ENCODE measurements around the gene ETV6.
"Not testable (repeated sequence)": the region's sequence is repeated elsewhere in the genome, so short reads cannot be mapped to it uniquely, and the experiment has no call there.

Gene ETV6

DNA sequence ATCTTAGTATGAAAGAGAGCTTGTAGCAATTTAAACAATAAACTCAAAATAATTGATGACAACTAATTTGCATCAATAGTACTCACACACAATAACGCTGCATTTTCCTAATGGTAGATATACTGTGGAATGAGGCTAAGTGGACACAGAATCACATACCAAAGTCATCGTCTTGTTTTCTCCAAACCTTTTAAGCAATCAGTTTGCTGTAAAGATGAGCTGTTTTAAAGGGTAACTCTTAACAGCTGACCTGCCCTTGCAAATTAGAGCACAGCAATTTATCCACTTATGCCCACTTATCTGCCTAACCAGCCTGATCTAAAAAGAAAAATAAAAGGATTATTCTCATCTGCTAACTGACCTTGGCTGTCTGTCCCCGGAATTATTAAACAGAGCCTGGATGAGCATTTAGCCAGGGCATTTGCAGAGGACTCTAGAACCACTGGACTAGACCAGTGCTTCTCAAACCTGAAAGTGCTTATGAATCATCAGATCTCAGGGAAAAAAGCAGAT is 247.0 kb downstream of the ETV6 start:
- no peak for DNase-seq

DNA sequence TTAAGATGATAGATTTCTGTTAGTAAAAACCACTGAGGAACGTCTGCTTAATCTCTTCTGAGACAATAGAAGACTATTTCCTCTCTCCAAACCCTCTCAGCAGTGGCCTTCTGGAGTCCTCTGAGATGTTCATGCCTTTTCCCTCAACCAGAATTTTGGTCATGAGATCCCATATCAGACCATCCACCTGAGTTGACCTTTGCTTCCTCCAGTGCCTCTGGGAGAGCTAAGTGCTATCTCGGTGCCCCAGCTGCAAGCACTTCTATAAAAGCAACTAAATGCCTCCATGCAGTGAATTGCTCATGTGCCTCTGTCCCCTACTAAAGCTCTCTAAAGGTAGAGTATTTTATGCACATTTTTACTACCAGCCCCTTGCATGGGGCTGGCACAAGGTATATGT is 248.4 kb downstream of the ETV6 start:
- no peak for DNase-seq

DNA sequence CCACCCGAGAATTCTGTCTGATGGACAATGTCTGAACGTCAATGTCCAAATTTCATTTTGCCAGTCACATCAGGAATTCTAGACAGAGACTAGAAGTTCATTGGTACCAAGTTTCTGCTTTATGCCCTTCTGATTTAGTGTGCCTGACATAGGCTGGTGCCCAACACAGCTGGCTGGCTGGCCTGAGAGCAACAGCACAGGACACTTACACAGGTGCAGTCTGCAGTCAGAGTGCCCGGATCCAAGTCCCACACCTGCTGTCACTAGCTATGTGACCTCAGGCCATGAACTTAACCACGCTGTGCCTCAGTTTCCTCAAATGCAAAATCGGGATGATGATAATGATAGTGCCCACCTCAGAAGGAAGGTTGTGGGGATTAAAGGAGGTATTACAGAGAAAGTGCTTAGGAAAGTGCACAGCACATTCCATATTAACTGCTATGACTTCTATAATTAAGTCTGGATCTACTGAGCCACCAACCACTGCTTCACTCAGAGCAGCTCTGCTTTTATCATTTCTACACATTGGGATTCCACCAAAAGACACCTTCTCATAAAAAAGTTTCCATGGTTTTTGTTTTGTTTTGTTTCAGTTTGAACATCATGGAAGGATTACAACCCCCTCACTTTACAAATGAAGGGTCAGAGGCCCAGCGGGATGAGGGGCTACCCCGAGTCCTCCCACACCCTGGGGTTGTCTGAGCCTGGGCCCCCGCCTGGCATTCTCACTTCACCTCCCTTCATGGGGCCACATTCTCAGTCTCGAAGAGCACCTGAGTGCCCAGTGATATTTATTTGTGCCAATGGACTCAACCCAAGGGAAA is 252.4 kb downstream of the ETV6 start:
- no peak for DNase-seq

DNA sequence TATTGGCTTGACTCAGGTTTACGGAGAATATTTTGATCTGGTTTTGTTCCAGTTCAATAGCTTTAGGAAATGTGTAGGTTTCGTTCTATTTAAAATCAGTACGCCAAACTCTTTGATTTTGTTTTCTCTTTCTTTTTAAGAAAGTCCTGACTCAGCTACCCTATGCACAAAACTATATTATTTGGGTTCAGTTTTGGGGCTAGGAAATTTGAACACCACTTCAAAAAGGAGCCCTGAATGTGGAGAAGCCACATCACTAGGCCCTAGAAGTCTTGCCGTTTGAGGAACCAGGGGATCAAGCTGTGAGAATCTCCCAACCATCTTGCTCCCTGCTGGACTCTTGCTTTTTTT is 253.0 kb downstream of the ETV6 start:
- no peak for DNase-seq

DNA sequence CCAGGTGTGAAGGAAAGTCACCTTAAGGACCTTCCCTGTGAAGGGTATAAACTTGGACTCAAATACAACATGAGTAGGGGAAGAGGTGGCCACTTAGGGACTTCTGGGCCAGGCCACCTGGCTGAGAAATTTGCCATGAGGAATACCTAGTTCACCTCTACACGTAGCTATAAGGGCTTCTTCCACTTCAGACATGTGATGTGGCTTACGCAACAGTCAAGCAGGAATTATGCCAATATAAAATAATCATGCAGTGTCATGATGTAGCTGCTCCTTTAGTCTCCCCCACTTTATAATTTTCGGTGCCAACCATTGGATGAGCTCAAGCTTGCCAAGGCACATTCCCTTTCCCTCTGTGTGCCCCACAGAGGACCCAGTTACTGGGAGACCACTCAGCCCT is 254.7 kb downstream of the ETV6 start:
- DNase-seq, result no peak

DNA sequence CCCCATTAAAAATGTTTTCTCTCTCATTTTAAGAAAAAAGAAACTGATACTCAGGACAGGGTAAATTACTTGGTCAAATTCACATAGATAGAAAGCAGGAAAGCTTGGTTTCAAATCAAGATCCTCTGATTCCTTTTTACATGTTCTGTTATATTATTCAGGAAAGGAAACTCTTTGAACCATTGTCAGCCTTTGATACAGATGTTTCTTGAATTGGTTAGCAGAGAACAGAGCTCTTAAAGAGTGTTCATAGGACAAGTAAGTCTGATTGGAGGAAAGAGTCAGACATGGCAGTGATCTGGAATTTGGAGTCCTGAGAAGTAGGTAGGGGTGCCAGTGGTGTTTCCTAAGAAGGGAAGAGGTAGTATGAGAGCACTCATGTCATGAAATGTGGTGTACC is 256.1 kb downstream of the ETV6 start:
- DNase-seq, result no peak

DNA sequence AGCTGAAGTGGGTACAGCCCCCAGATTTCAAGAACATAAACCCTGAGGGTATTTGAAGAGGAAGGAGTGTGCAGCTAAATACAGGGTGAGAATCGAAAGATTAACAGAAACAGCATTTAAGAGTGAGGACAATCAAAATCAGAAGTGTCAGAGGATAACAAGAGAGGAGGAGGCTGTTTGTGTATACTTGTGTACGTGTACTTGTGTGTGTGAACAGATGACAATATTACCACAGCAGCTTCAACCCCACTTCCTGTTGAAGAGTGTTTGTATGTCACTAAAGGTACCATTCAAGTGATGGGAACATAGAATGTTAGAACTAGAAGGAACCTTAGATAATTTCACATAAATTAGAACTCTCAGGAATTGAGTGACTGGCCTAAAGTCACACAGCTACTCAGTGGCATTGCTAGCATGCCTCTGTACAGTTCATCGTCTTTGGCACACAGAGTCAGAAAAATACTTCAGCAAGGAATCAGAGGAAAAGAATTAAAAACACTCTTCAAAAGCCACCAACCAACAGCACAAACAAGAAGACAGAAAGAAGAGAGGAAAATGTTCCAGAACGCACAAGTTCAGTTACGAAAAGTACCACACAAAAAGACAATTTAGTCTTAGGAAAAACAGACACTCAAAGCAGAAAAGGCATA is 256.9 kb downstream of the ETV6 start:
- DNase-seq, result no peak

DNA sequence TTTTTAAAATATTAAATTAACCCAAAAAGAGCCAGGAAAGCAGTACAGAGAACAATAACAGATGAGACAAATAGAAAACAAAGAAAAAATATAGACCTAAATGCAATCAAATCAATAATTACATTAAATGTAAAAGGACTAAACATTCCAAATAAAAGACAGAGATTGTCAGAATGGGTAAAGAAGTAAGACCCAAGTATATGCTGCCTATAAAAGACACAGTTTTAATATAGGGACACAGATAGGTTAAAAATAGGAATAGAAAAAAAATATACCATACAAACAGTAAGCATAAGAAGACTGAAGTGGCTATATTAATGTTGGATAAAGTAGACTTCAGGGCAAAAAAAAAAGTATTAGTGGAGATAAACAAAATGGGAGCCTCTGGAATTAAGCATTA is 258.2 kb downstream of the ETV6 start:
- no peak for DNase-seq

DNA sequence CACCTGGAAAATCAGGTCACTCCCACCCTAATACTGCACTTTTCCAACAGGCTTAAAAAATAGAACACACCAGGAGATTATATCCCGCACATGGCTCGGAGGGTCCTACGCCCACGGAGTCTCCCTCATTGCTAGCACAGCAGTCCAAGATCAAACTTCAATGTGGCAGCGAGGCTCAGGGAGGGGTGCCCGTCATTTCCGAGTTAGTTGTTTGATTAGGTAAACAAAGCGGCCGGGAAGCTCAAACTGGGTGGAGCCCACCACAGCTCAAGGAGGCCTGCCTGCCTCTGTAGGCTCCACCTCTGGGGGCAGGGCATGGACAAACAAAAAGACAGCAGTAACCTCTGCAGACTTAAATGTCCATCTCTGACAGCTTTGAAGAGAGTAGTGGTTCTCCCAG is 259.9 kb downstream of the ETV6 start:
- DNase-seq, result not testable (repeated sequence)

DNA sequence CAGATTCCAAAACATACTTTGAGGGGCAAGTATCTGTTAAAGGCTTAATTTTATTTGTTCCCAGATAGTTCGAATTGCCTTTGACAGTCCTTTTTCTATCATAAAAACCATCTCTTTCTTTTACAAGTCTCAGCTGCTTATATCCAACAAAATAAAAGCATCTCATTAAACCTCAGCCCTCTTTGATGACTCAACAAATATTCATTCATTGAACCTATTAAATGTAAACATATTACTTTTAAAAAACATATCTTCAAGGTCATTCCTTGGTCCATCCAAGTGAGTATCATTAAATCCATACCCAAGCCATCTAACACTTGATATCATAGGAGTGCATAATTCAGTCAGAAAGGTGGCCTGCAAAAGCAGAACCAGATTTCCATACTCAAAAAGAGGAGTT is 266.6 kb downstream of the ETV6 start:
- DNase-seq, result no peak

DNA sequence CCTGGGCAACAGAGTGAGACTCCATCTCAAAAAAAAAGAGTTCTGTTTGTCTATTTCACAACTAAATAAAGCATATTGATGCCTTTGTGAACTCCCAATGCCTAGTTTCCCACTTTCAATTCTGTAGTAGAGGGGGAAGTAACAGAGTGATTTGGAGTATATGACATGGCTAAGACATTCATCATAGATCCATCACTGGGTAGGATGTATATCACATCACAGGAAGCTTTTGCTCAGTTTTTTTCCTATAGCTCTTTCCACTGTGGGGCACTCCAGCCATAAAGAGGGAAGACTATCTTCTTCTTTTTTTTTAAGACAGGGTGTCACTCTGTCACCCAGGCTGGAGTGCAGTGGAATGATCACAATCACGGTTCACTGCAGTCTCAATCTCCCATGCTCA is 267.3 kb downstream of the ETV6 start:
- no peak for DNase-seq

DNA sequence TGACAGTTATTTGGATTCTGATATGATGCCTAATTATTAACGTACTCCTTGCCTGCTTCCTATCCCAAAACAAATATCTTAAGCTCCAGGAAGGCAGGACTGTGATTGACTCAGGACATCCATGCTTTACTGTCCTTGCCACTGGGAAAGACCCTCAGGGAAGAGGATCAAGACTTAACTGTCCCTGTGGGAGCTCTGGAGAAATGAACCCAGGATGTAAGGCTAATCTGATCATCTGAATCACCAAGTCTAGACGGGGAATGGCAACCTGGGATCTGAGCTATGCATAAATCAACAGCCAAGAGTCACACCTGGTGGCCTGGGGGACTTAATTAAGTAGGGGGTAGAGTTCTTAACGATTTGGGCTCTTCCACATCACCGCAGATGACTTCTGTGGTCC is 268.0 kb downstream of the ETV6 start:
- no peak for DNase-seq

DNA sequence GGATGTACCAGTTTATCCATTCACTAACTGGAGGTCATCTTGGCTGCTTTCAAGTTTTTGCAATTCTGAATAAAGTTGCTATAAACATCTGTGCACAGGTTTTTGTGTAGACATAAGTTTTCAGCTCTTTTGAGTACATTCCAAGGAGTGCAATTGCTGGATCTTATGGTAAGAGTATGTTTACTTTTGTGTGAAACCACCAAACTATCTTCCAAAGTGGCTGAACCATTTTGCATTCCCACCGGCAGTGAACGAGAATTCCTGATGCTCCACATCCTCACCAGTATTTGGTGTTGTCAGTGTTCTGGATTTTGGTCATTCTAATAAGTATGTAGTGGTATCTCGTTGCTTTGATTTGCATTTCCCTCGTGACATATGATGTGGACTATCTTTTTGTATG is 270.8 kb downstream of the ETV6 start:
- DNase-seq, result no peak

DNA sequence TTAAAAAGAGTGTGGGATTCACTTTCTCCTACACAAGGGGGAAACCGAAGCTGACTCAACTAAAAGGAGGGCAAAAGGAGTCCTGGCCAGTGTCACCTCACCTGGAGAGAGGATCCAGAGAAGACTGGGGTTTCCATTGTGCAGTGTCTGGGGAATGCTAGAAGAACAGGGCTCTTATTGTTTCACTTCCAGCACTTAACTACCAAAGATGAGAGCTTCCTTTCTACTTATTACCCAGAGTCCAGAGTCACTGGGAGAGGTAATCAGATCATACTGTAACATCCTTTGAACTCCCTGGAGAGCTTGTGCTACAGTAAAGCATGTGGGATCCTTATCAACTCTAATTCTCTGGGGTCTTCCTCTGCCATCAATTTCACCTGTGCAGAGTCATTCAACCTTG is 272.9 kb downstream of the ETV6 start:
- no peak for DNase-seq

DNA sequence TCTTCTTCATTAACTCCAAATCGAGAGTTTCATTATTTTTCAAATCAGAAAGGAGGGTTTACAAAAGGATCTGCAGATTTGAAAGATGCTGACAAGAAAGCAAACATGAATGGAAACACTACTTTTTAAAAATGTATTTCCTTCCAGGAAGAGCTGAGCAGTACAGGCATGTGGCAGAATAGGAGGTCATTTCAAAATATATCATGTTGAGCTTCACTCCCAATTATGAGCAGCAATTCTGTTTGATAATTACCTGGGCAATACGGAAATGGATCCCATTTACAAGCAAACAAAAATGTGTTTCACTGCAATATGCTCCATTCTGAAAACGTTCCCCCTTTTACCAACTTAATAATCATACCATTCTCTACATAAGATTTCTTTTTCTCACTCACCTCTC is 273.6 kb downstream of the ETV6 start:
- no peak for DNase-seq

DNA sequence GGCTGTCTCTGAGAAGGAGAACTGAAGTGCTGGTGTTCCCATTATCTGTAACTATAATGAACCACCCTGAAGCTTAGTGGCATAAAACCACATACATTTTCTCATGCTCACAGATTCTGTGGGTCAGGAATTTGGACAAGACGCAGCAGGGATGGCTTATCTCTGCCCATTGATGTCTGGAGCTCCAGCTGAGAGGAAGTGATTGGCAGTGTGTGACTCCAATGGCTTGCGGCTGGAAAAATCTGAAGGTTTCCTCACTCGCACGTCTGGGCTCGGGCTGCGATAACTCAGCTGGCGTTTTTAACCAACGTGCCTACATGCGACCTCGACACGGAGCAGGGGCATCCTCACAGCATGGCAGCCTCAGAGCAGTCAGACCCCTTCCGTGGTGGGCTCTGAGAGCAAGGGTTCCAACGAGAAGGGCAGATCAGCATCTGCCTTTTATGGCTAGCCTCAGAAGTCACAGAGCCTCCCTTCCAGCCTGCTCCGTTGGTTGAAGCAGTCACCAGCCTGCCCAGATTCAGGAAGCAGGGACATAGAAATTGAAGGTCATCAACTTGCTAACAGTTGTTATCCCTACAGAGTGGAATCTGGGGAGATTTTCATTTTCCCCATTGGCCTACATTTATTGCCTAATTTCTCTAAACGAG is 277.9 kb downstream of the ETV6 start:
- DNase-seq, result no peak

DNA sequence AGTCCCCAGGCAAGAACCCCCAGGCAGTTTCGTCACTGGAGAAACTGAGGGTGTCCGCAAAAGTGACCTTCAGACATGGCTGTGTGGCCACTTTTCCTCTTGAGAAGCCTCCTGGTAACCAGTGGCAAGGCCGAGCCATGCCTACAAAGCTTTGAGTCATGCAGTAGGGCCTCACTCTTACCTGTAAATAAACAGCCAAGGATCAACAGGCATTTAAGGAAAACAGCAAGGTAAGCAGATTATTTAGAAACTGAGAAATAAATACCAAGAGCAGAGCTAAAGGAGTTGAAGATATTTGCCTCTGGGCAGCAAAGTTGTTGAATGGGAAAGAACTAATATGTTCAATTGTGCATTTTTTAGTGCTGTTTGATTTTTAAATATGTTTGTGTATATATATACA is 280.2 kb downstream of the ETV6 start:
- DNase-seq, result no peak

DNA sequence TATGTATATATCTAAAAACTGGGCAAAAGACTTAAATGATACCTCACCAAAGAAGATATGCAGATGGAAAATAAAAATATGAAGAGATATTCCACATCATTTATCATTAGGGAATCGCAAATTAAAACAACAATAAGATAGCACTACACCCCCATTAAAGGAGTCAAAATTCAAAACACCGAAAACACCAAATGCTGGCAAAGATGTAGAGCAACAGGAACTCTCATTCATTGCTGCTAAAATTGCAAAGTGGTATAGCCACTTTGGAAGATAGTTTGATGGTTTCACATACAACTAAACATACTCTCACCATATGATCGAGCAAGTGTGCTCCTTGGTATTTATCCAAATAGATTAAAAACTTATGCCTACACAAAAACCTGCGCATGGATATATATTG is 289.7 kb downstream of the ETV6 start:
- DNase-seq, result no peak

DNA sequence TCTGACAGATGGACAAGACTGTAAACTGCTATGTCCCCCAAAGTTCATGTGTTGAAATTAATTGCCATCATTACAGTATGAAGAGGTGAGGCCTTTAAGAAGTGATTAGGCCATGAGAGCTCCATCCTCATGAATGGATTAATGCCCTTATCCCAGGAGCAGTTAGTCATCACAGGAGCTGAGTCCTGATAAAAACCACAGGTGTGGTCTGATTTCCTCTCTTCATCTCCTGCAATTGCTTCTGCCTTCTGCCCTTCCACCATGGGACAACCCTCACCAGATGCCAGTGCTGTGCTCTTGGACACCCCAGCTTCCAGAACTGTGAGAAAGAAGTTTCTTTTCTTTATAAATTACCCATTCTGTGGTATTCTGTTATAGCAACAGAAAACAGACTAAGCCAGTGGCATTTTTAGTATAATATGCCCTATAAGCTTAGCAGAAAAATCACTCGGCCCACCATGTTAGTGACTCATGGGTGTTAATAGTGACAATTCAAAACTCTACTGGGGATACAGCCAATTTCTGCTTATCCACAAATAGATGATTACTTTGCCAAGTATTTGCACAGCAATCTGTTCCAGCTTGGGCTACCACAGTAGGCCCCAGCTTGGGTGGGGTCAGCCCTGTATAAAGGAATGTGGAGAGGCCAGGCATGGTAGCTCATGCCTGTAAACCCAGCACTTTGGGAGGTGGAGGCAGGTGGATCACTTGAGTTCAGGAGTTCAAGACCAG is 292.3 kb downstream of the ETV6 start:
- DNase-seq, result peak; percentile 73

DNA sequence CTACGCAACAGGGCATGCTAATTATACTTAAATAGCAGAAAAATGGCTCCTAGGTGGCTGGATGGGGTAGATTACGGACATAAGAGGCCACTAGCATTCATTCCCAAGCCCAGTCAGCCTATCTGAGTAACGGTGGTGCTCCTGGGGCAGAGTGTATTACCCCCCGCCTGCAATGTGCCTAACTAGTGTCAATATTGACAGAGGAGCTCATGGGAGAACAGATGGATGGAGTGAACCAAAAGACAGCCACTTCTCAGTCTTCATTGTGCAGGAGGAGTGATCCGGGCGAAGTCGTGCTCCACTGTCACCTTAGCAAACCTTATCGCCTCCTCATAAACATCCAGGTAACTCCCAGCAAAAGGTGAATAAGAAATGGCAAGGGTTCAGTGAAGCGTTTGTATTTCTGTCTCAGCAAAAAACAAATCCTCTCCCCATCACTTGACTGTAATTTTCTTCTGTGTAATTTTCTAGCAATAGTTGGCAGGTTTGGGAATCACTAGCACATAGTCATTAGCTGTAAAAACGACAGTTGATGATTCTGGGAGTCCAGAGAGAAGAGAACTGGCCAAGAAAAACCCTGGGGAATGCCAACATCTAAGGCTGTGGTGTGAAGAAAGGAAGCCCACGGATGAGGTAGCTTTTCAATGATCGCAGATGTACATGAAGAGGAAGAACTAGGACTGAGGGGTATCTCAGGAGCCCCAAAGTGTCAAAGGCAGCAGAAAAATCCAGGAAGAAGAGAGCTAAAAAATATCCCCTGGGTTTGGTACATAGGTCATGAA is 294.6 kb downstream of the ETV6 start:
- DNase-seq, result peak; percentile 20

All from NCI-H446 treated with DMSO at 0.1 percent for 48 hours (cell line).